ENCODE results near the gene RASGEF1C. TPM values are rescaled to one million over a fixed set of nuclear protein-coding genes. Genes with fewer than 3 reads are reported as not detected.

RASGEF1C gene
- total RNA-seq, 2 experiments from 2014 or later: not detected

DNA sequence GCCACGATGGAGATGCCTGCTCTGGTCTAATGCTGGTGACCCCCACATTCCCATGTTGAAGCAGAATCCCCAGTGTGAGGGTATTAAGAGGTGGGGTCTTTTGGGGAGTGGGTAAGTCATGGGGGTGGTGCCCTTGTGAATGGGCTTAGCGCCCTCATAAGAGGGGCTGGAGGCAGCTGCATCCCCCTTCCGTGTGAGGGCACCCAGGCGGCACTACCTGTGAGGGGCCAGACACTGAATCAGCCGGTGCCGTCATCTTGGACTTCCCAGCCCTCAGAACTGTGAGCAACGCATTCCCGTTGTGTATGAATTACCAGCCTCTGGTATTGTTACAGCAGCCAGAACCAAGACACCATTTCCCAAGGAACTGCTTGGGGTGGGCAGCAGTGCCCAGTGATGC, 110.5 kb downstream of the RASGEF1C start:
- Histone ChIP-seq H3K79me2 (ENCODE audit: insufficient read depth, low read depth, low read length) (no peaks in the 10 kb centered on the region), H4K20me1 (ENCODE audit: insufficient read depth, low read length) (no peaks in the 10 kb centered on the region), H3K4me2 (ENCODE audit: low read length) (no peak overlapping the region), H3K9me3 (ENCODE audit: low read length) (no peaks in the 10 kb centered on the region), H2AFZ (ENCODE audit: low read length) (no peak overlapping the region), H3K4me1 (ENCODE audit: insufficient read depth, low read length, poor library complexity, severe bottlenecking) (no peaks in the 10 kb centered on the region), H3K36me3 (ENCODE audit: insufficient read depth, low read length) (no peaks in the 10 kb centered on the region), H3K4me3 (ENCODE audit: low read depth, low read length, poor library complexity, severe bottlenecking) (no peak overlapping the region), H3K27ac (ENCODE audit: low read depth, low read length, poor library complexity, severe bottlenecking) (no peak overlapping the region), H3K9me2 (ENCODE audit: insufficient read depth, low read length) (no peaks in the 10 kb centered on the region)
- CTCF ChIA-PET (ENCODE audit: unreplicated experiment): no interaction called here
- TF ChIP-seq, protein P1, sequence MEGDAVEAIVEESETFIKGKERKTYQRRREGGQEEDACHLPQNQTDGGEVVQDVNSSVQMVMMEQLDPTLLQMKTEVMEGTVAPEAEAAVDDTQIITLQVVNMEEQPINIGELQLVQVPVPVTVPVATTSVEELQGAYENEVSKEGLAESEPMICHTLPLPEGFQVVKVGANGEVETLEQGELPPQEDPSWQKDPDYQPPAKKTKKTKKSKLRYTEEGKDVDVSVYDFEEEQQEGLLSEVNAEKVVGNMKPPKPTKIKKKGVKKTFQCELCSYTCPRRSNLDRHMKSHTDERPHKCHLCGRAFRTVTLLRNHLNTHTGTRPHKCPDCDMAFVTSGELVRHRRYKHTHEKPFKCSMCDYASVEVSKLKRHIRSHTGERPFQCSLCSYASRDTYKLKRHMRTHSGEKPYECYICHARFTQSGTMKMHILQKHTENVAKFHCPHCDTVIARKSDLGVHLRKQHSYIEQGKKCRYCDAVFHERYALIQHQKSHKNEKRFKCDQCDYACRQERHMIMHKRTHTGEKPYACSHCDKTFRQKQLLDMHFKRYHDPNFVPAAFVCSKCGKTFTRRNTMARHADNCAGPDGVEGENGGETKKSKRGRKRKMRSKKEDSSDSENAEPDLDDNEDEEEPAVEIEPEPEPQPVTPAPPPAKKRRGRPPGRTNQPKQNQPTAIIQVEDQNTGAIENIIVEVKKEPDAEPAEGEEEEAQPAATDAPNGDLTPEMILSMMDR (conservative IDR thresholded peaks at IDR 0.05; ENCODE audit: low read length): no peak
- TF ChIP-seq EZH2phosphoT487 (IDR thresholded peaks at IDR 0.05; ENCODE audit: borderline replicate concordance, low read depth, low read length): no peak
- DNase-seq (ENCODE audit: low spot score): no peak
- POLR2A ChIA-PET: no interaction called here
- intact Hi-C loops (cut with micrococcal nuclease; ENCODE audit: unreplicated experiment): no loop called here
- no TSS peak for BruUV-seq (replicated peaks)

DNA sequence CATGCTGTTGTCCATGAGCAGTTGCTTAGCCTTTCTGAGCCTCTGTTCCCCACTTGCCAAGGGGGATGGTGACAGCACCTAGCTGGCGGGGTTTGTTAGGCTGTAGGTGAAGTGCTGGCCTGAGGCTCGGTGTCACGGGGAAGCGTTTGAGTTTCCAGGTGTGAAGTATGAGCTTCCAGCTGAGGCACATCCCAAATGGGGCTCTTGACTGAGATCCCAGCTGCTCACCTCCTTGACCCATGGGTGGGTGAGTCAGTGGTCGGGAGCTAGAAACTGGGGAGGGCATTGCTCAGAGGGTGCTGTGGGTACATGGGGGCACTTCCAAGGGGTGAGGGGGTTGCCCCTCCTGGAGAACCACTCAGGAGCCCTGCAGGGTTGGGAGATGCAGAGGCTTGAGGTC, 111.1 kb downstream of the RASGEF1C start:
- Histone ChIP-seq H3K4me1 (ENCODE audit: insufficient read depth, low read length, poor library complexity, severe bottlenecking) (no peaks in the 10 kb centered on the region), H3K4me2 (ENCODE audit: low read length) (no peak overlapping the region), H3K79me2 (ENCODE audit: insufficient read depth, low read depth, low read length) (no peaks in the 10 kb centered on the region), H3K9me3 (ENCODE audit: low read length) (no peaks in the 10 kb centered on the region), H2AFZ (ENCODE audit: low read length) (no peak overlapping the region), H3K9me2 (ENCODE audit: insufficient read depth, low read length) (no peaks in the 10 kb centered on the region), H3K36me3 (ENCODE audit: insufficient read depth, low read length) (no peaks in the 10 kb centered on the region), H3K27ac (ENCODE audit: low read depth, low read length, poor library complexity, severe bottlenecking) (no peak overlapping the region), H3K4me3 (ENCODE audit: low read depth, low read length, poor library complexity, severe bottlenecking) (no peak overlapping the region), H4K20me1 (ENCODE audit: insufficient read depth, low read length) (no peaks in the 10 kb centered on the region)
- TF ChIP-seq EZH2phosphoT487 (IDR thresholded peaks at IDR 0.05; ENCODE audit: borderline replicate concordance, low read depth, low read length): no peak
- TF ChIP-seq, protein P1 (conservative IDR thresholded peaks at IDR 0.05; ENCODE audit: low read length): no peak
- BruUV-seq (replicated peaks): no TSS peak
- ChIA-PET CTCF (ENCODE audit: unreplicated experiment) (no interaction called here), POLR2A (no interaction called here)
- intact Hi-C loops (cut with micrococcal nuclease; ENCODE audit: unreplicated experiment): no loop called here
- DNase-seq (ENCODE audit: low spot score): no peak

DNA sequence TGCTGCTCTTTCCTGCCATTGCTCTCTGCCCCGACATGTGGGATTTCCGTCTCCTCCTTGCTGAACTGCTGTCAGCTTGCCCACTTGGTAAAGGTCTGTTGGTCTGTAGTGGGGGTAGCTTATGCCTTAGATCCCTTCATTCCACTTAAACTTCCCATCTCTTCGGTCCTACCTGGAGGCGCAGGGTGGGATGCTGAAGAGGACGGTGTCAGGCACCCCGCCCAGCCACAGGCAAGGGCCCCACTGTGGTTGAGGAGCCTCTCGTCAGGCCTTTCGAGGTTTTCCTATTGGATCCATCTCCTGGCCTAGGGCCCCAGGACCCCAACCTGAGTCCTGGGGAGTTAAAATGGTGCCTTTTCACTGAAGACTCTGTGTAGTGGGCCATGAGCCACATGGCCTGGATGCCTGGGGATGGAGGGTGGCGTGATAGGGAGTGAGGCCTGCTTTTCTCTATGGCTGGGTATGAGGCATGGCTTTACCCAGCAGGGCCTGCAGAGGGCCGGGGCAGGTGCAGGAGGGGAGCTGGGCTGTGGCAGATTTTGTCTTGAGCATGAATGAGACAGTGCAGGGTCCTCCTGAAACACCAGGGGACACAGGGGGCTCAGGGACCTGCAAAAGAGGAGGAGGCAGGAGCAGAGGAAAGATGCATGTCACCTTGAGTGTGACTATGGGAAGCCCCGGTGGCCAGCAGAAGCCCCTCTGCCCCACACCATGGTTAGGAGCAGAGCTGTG, 111.7 kb downstream of the RASGEF1C start:
- Histone ChIP-seq H3K79me2 (ENCODE audit: insufficient read depth, low read depth, low read length) (no peaks in the 10 kb centered on the region), H3K27ac (ENCODE audit: low read depth, low read length, poor library complexity, severe bottlenecking) (no peak overlapping the region), H2AFZ (ENCODE audit: low read length) (no peak overlapping the region), H4K20me1 (ENCODE audit: insufficient read depth, low read length) (no peaks in the 10 kb centered on the region), H3K36me3 (ENCODE audit: insufficient read depth, low read length) (no peaks in the 10 kb centered on the region), H3K4me3 (ENCODE audit: low read depth, low read length, poor library complexity, severe bottlenecking) (no peak overlapping the region), H3K4me1 (ENCODE audit: insufficient read depth, low read length, poor library complexity, severe bottlenecking) (no peaks in the 10 kb centered on the region), H3K9me2 (ENCODE audit: insufficient read depth, low read length) (no peaks in the 10 kb centered on the region), H3K9me3 (ENCODE audit: low read length) (no peaks in the 10 kb centered on the region), H3K4me2 (ENCODE audit: low read length) (no peak overlapping the region)
- no peak for DNase-seq (ENCODE audit: low spot score)
- CTCF ChIA-PET (ENCODE audit: unreplicated experiment): no interaction called here
- POLR2A ChIA-PET: no interaction called here
- TF ChIP-seq EZH2phosphoT487 (IDR thresholded peaks at IDR 0.05; ENCODE audit: borderline replicate concordance, low read depth, low read length): no peak
- TF ChIP-seq, protein P1 (conservative IDR thresholded peaks at IDR 0.05; ENCODE audit: low read length): no peak
- intact Hi-C loops (cut with micrococcal nuclease; ENCODE audit: unreplicated experiment): no loop called here
- BruUV-seq (replicated peaks): no TSS peak
